ENCODE measurements around the gene PDE11A. TPM values are rescaled to one million over a fixed set of nuclear protein-coding genes. Genes with fewer than 3 reads are reported as not detected.

PDE11A gene
- total and polyA plus RNA-seq, 2 of the 8 experiments (the other 6 are each of a cell fraction or from before 2014, with no cell fraction given): 0.19 to 0.23 TPM

DNA sequence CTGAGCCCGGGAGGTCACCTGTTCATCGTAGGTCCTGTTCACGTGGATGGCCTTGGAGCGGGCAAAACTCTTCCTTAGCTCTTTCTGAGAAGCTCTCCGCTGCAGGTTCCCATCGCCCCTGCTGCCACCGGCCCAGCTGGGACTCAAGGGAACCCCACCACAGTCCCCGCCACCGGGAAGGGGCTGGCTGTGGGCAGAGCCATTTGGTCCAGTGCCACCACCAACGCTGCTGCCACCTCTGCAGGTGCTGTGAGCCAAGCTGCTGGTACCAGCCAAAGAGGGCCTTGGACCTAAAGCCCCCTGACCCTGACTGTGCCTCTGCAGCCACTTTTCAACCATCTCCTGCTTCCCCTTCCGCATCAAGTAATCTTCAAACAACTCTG, 586 bp downstream of the PDE11A start (continued):
- TF ChIP-seq, protein P1, sequence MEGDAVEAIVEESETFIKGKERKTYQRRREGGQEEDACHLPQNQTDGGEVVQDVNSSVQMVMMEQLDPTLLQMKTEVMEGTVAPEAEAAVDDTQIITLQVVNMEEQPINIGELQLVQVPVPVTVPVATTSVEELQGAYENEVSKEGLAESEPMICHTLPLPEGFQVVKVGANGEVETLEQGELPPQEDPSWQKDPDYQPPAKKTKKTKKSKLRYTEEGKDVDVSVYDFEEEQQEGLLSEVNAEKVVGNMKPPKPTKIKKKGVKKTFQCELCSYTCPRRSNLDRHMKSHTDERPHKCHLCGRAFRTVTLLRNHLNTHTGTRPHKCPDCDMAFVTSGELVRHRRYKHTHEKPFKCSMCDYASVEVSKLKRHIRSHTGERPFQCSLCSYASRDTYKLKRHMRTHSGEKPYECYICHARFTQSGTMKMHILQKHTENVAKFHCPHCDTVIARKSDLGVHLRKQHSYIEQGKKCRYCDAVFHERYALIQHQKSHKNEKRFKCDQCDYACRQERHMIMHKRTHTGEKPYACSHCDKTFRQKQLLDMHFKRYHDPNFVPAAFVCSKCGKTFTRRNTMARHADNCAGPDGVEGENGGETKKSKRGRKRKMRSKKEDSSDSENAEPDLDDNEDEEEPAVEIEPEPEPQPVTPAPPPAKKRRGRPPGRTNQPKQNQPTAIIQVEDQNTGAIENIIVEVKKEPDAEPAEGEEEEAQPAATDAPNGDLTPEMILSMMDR (IDR thresholded peaks at IDR 0.05; ENCODE audit: control extremely low read depth in 1 of 3, insufficient read depth in 1 of 3, low read depth in 1 of 3, low read length in 3 of 3): no peak
- no peak for TF ChIP-seq POU5F1 (IDR thresholded peaks at IDR 0.05; ENCODE audit: low read depth, low read length)
- TF ChIP-seq ASH2L (IDR thresholded peaks at IDR 0.05; ENCODE audit: low read length): no peak

Measured in H1 (cell line).